ENCODE results near the gene FADS2.

FADS2 gene

GRCh38 chr11:61827571-61828378, at the start of gene FADS2:
FADS2 (plus strand) TSS chr11:61828300; CDS start chr11:61828391, 91 bp downstream.
- peak within 1 kb of the TSS; percentile 98 for H3K9ac ChIP-seq (ENCODE audit: low read length)
- H3K9me3 ChIP-seq (ENCODE audit: control insufficient read depth, insufficient read depth, low read depth, low read length): no peaks in the 10 kb centered on the region
- H3K27ac ChIP-seq (ENCODE audit: low read depth, low read length): peak within 1 kb of the TSS; percentile 85
- peak within 1 kb of the TSS; percentile 99 for H3K4me3 ChIP-seq (ENCODE audit: low read depth, low read length)
- H3K36me3 ChIP-seq (ENCODE audit: control insufficient read depth, insufficient read depth, low read length): peaks cover 20% of the 10 kb centered on the region; the same call in 1 of the 2 replicates
- no peaks in the 10 kb centered on the region for H3K27me3 ChIP-seq (ENCODE audit: control insufficient read depth, insufficient read depth, low read length)
- H3K4me1 ChIP-seq (ENCODE audit: control insufficient read depth, insufficient read depth, low read length): peaks cover 42% of the 10 kb centered on the region

- H3K27ac ChIP-seq (ENCODE audit: low read depth, low read length): no peak overlapping the region
- H3K36me3 ChIP-seq (ENCODE audit: control insufficient read depth, insufficient read depth, low read length): peaks cover 19% of the 10 kb centered on the region; the same call in 1 of the 2 replicates
- H3K4me3 ChIP-seq (ENCODE audit: low read depth, low read length): no peak overlapping the region
- no peaks in the 10 kb centered on the region for H3K27me3 ChIP-seq (ENCODE audit: control insufficient read depth, insufficient read depth, low read length)
- peaks cover 16% of the 10 kb centered on the region for H3K4me1 ChIP-seq (ENCODE audit: control insufficient read depth, insufficient read depth, low read length)
- H3K9me3 ChIP-seq (ENCODE audit: control insufficient read depth, insufficient read depth, low read depth, low read length): no peaks in the 10 kb centered on the region
- H3K9ac ChIP-seq (ENCODE audit: low read length): no peak overlapping the region
Measured at GRCh38 chr11:61778357-61778886, 49.7 kb upstream of the FADS2 start.

- Histone ChIP-seq H3K9me3 (ENCODE audit: control insufficient read depth, insufficient read depth, low read depth, low read length) (no peaks in the 10 kb centered on the region), H3K4me1 (ENCODE audit: control insufficient read depth, insufficient read depth, low read length) (peaks cover 13% of the 10 kb centered on the region), H3K27me3 (ENCODE audit: control insufficient read depth, insufficient read depth, low read length) (no peaks in the 10 kb centered on the region), H3K36me3 (ENCODE audit: control insufficient read depth, insufficient read depth, low read length) (peaks cover 21% of the 10 kb centered on the region; the same call in 1 of the 2 replicates), H3K27ac (ENCODE audit: low read depth, low read length) (no peak overlapping the region), H3K9ac (ENCODE audit: low read length) (no peak overlapping the region), H3K4me3 (ENCODE audit: low read depth, low read length) (no peak overlapping the region)
Measured at GRCh38 chr11:61778920-61779650, 49.0 kb upstream of the FADS2 start.

GRCh38 chr11:61779666-61780525, 48.2 kb upstream of the FADS2 start:
- Histone ChIP-seq H3K9ac (ENCODE audit: low read length) (no peak overlapping the region), H3K27ac (ENCODE audit: low read depth, low read length) (no peak overlapping the region), H3K4me3 (ENCODE audit: low read depth, low read length) (no peak overlapping the region), H3K36me3 (ENCODE audit: control insufficient read depth, insufficient read depth, low read length) (peaks cover 29% of the 10 kb centered on the region; the same call in 1 of the 2 replicates), H3K4me1 (ENCODE audit: control insufficient read depth, insufficient read depth, low read length) (peaks cover 13% of the 10 kb centered on the region), H3K9me3 (ENCODE audit: control insufficient read depth, insufficient read depth, low read depth, low read length) (no peaks in the 10 kb centered on the region), H3K27me3 (ENCODE audit: control insufficient read depth, insufficient read depth, low read length) (no peaks in the 10 kb centered on the region)

- Histone ChIP-seq H3K36me3 (ENCODE audit: control insufficient read depth, insufficient read depth, low read length) (peaks cover 37% of the 10 kb centered on the region), H3K9ac (ENCODE audit: low read length) (no peak overlapping the region), H3K4me3 (ENCODE audit: low read depth, low read length) (no peak overlapping the region), H3K27me3 (ENCODE audit: control insufficient read depth, insufficient read depth, low read length) (no peaks in the 10 kb centered on the region), H3K27ac (ENCODE audit: low read depth, low read length) (no peak overlapping the region), H3K9me3 (ENCODE audit: control insufficient read depth, insufficient read depth, low read depth, low read length) (no peaks in the 10 kb centered on the region), H3K4me1 (ENCODE audit: control insufficient read depth, insufficient read depth, low read length) (peaks cover 13% of the 10 kb centered on the region)
Measured at GRCh38 chr11:61780581-61781162, 47.4 kb upstream of the FADS2 start.

GRCh38 chr11:61781585-61781984, 46.5 kb upstream of the FADS2 start:
- Histone ChIP-seq H3K36me3 (ENCODE audit: control insufficient read depth, insufficient read depth, low read length) (peaks cover 46% of the 10 kb centered on the region), H3K27ac (ENCODE audit: low read depth, low read length) (no peak overlapping the region), H3K9me3 (ENCODE audit: control insufficient read depth, insufficient read depth, low read depth, low read length) (no peaks in the 10 kb centered on the region), H3K27me3 (ENCODE audit: control insufficient read depth, insufficient read depth, low read length) (no peaks in the 10 kb centered on the region), H3K9ac (ENCODE audit: low read length) (no peak overlapping the region), H3K4me3 (ENCODE audit: low read depth, low read length) (no peak overlapping the region), H3K4me1 (ENCODE audit: control insufficient read depth, insufficient read depth, low read length) (peaks cover 6% of the 10 kb centered on the region; the same call in 1 of the 2 replicates)

GRCh38 chr11:61782299-61782698, 45.8 kb upstream of the FADS2 start:
- Histone ChIP-seq H3K4me1 (ENCODE audit: control insufficient read depth, insufficient read depth, low read length) (no peaks in the 10 kb centered on the region), H3K4me3 (ENCODE audit: low read depth, low read length) (no peak overlapping the region), H3K9me3 (ENCODE audit: control insufficient read depth, insufficient read depth, low read depth, low read length) (no peaks in the 10 kb centered on the region), H3K27me3 (ENCODE audit: control insufficient read depth, insufficient read depth, low read length) (no peaks in the 10 kb centered on the region), H3K9ac (ENCODE audit: low read length) (no peak overlapping the region), H3K27ac (ENCODE audit: low read depth, low read length) (no peak overlapping the region), H3K36me3 (ENCODE audit: control insufficient read depth, insufficient read depth, low read length) (peaks cover 53% of the 10 kb centered on the region)

GRCh38 chr11:61782841-61783240, 45.3 kb upstream of the FADS2 start:
- H3K27me3 ChIP-seq (ENCODE audit: control insufficient read depth, insufficient read depth, low read length): no peaks in the 10 kb centered on the region
- H3K4me3 ChIP-seq (ENCODE audit: low read depth, low read length): no peak overlapping the region
- no peaks in the 10 kb centered on the region for H3K4me1 ChIP-seq (ENCODE audit: control insufficient read depth, insufficient read depth, low read length)
- no peaks in the 10 kb centered on the region for H3K9me3 ChIP-seq (ENCODE audit: control insufficient read depth, insufficient read depth, low read depth, low read length)
- H3K9ac ChIP-seq (ENCODE audit: low read length): no peak overlapping the region
- H3K27ac ChIP-seq (ENCODE audit: low read depth, low read length): no peak overlapping the region
- peaks cover 59% of the 10 kb centered on the region for H3K36me3 ChIP-seq (ENCODE audit: control insufficient read depth, insufficient read depth, low read length)

GRCh38 chr11:61783717-61784505, 44.2 kb upstream of the FADS2 start:
- H3K4me1 ChIP-seq (ENCODE audit: control insufficient read depth, insufficient read depth, low read length): no peaks in the 10 kb centered on the region
- no peak overlapping the region for H3K4me3 ChIP-seq (ENCODE audit: low read depth, low read length)
- H3K27ac ChIP-seq (ENCODE audit: low read depth, low read length): no peak overlapping the region
- no peaks in the 10 kb centered on the region for H3K27me3 ChIP-seq (ENCODE audit: control insufficient read depth, insufficient read depth, low read length)
- peaks cover 70% of the 10 kb centered on the region for H3K36me3 ChIP-seq (ENCODE audit: control insufficient read depth, insufficient read depth, low read length)
- no peak overlapping the region for H3K9ac ChIP-seq (ENCODE audit: low read length)
- H3K9me3 ChIP-seq (ENCODE audit: control insufficient read depth, insufficient read depth, low read depth, low read length): no peaks in the 10 kb centered on the region

- Histone ChIP-seq H3K4me1 (ENCODE audit: control insufficient read depth, insufficient read depth, low read length) (no peaks in the 10 kb centered on the region), H3K27ac (ENCODE audit: low read depth, low read length) (no peak overlapping the region), H3K4me3 (ENCODE audit: low read depth, low read length) (no peak overlapping the region), H3K27me3 (ENCODE audit: control insufficient read depth, insufficient read depth, low read length) (no peaks in the 10 kb centered on the region), H3K9me3 (ENCODE audit: control insufficient read depth, insufficient read depth, low read depth, low read length) (no peaks in the 10 kb centered on the region), H3K9ac (ENCODE audit: low read length) (no peak overlapping the region), H3K36me3 (ENCODE audit: control insufficient read depth, insufficient read depth, low read length) (peaks cover 75% of the 10 kb centered on the region)
Measured at GRCh38 chr11:61784506-61784805, 43.6 kb upstream of the FADS2 start.
